SK-N-SH treated with all-trans-retinoic acid at 6 μM for 48 hours (cell line): Measurements from ENCODE around the gene KIF26A.

ENCODE experiments used
- ATAC-seq: fragments of 200-7000 bp; cut with Tn5 transposase; 3 replicates; pipeline ENCODE4 v1.9.1; 2020; ENCODE audit warnings: mild to moderate bottlenecking, moderate library complexity
- ARNTL ChIP-seq: fragments of 450-650 bp; formaldehyde crosslinking; IDR thresholded peaks from 2 replicates; pipeline ENCODE4 v1.5.0; 2020; ENCODE audit warnings: low read depth, mild to moderate bottlenecking, moderate library complexity, borderline replicate concordance
- BACH2 ChIP-seq: fragments of 250-450 bp; sonication (Bioruptor Pico); IDR thresholded peaks from 2 replicates; pipeline ENCODE4 v1.9.0; 2021; ENCODE audit warnings: mild to moderate bottlenecking, borderline replicate concordance
- CSDC2 ChIP-seq: fragments of 250-450 bp; sonication (Bioruptor Pico); IDR thresholded peaks from 2 replicates; pipeline ENCODE4 v1.5.0; 2020; ENCODE audit warnings: mild to moderate bottlenecking, moderate library complexity
- CSRNP3 ChIP-seq: fragments of 250-450 bp; sonication (Bioruptor Pico); IDR thresholded peaks from 2 replicates; pipeline ENCODE4 v1.5.1; 2021; ENCODE audit warnings: mild to moderate bottlenecking, moderate library complexity
- ESRRG ChIP-seq: fragments of 250-450 bp; sonication (Bioruptor Pico); IDR thresholded peaks from 2 replicates; pipeline ENCODE4 v1.6.1; 2021; ENCODE audit warnings: mild to moderate bottlenecking
- GLIS3 ChIP-seq: fragments of 250-450 bp; sonication (Bioruptor Pico); IDR thresholded peaks from 2 replicates; pipeline ENCODE4 v1.5.0; 2020; ENCODE audit warnings: mild to moderate bottlenecking, moderate library complexity
- OSR1 ChIP-seq: fragments of 250-450 bp; sonication (Bioruptor Pico); IDR thresholded peaks from 2 replicates; pipeline ENCODE4 v1.8.0; 2022; ENCODE audit warnings: moderate library complexity, mild to moderate bottlenecking, inconsistent platforms
- PATZ1 ChIP-seq: fragments of 250-450 bp; sonication (Bioruptor Pico); IDR thresholded peaks from 2 replicates; pipeline ENCODE4 v1.8.0; 2020; ENCODE audit warnings: mild to moderate bottlenecking, moderate library complexity, borderline replicate concordance
- POU6F1 ChIP-seq: fragments of 250-450 bp; sonication (Bioruptor Pico); IDR thresholded peaks from 2 replicates; pipeline ENCODE4 v1.8.0; 2021; ENCODE audit warnings: low read depth, mild to moderate bottlenecking, moderate library complexity, borderline replicate concordance
- PPARA ChIP-seq: fragments of 250-450 bp; sonication (Bioruptor Pico); IDR thresholded peaks from 2 replicates; pipeline ENCODE4 v1.5.0; 2020; ENCODE audit warnings: mild to moderate bottlenecking, borderline replicate concordance
- RARB ChIP-seq: fragments of 250-450 bp; sonication (Bioruptor Pico); IDR thresholded peaks from 2 replicates; pipeline ENCODE4 v1.8.0; 2021; ENCODE audit warnings: mild to moderate bottlenecking, moderate library complexity
- SNAI2 ChIP-seq: fragments of 250-450 bp; sonication (Bioruptor Pico); IDR thresholded peaks from 2 replicates; pipeline ENCODE4 v1.5.0; 2020; ENCODE audit warnings: mild to moderate bottlenecking, moderate library complexity
- TCF4 ChIP-seq: fragments of 250-450 bp; sonication (Bioruptor Pico); IDR thresholded peaks from 2 replicates; pipeline ENCODE4 v1.8.0; 2021; ENCODE audit warnings: mild to moderate bottlenecking, moderate library complexity, borderline replicate concordance
- TOX ChIP-seq: fragments of 250-450 bp; sonication (Bioruptor Pico); IDR thresholded peaks from 2 replicates; pipeline ENCODE4 v1.8.0; 2021; ENCODE audit warnings: mild to moderate bottlenecking, moderate library complexity, borderline replicate concordance
- ZC3H10 ChIP-seq: fragments of 250-450 bp; sonication (Bioruptor Pico); IDR thresholded peaks from 2 replicates; pipeline ENCODE4 v1.5.1; 2021; ENCODE audit warnings: mild to moderate bottlenecking, moderate library complexity
- ZFP3 ChIP-seq: fragments of 250-450 bp; sonication (Bioruptor Pico); IDR thresholded peaks from 2 replicates; pipeline ENCODE4 v1.5.0; 2020; ENCODE audit warnings: mild to moderate bottlenecking, moderate library complexity
- ZFP30 ChIP-seq: fragments of 450-650 bp; formaldehyde crosslinking; IDR thresholded peaks from 2 replicates; pipeline ENCODE4 v1.5.0; 2022; ENCODE audit warnings: mild to moderate bottlenecking, moderate library complexity
- ZNF70 ChIP-seq: fragments of 450-650 bp; formaldehyde crosslinking; IDR thresholded peaks from 2 replicates; pipeline ENCODE4 v1.5.0; 2020; ENCODE audit warnings: mild to moderate bottlenecking, moderate library complexity
- ZNF8 ChIP-seq: fragments of 450-650 bp; formaldehyde crosslinking; IDR thresholded peaks from 2 replicates; pipeline ENCODE4 v1.5.0; 2020; ENCODE audit warnings: mild to moderate bottlenecking, moderate library complexity
- TF ChIP-seq, protein P1 (sequence below): fragments of 250-450 bp; sonication (Bioruptor Pico); IDR thresholded peaks from 2 replicates; pipeline ENCODE4 v1.5.1; 2020; ENCODE audit warnings: low read depth, mild to moderate bottlenecking, moderate library complexity

The KIF26A gene

GRCh38 chr14:104226421-104227383 is 88.3 kb downstream of the KIF26A start:
- ATAC-seq, result no peak
- TF ChIP-seq TCF4, result no peak
- no peak for TF ChIP-seq RARB (CRISPR knock-in tag)
- TF ChIP-seq ARNTL (CRISPR knock-in tag), result no peak
- TF ChIP-seq ESRRG (CRISPR knock-in tag), result no peak
- TF ChIP-seq ZFP30, result no peak
- TF ChIP-seq, all 23 proteins: peak for 0

- no peak for TF ChIP-seq ZFP30
- no peak for TF ChIP-seq PATZ1
- TF ChIP-seq ZC3H10, result no peak
- no peak for TF ChIP-seq ZNF8 (CRISPR knock-in tag)
- TF ChIP-seq, protein P1, sequence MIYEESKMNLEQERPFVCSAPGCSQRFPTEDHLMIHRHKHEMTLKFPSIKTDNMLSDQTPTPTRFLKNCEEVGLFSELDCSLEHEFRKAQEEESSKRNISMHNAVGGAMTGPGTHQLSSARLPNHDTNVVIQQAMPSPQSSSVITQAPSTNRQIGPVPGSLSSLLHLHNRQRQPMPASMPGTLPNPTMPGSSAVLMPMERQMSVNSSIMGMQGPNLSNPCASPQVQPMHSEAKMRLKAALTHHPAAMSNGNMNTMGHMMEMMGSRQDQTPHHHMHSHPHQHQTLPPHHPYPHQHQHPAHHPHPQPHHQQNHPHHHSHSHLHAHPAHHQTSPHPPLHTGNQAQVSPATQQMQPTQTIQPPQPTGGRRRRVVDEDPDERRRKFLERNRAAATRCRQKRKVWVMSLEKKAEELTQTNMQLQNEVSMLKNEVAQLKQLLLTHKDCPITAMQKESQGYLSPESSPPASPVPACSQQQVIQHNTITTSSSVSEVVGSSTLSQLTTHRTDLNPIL, result no peak
- TF ChIP-seq RARB (CRISPR knock-in tag), result no peak
- no peak for TF ChIP-seq CSDC2 (CRISPR knock-in tag)
- TF ChIP-seq TOX (CRISPR knock-in tag), result no peak
- no peak for TF ChIP-seq ARNTL (CRISPR knock-in tag)
- no peak for TF ChIP-seq GLIS3 (CRISPR knock-in tag)
- no peak for ATAC-seq
These were observed 89.4 kb downstream of the KIF26A start for GRCh38 chr14:104227806-104228205.

GRCh38 chr14:104228221-104228620 is 89.8 kb downstream of the KIF26A start:
- ATAC-seq, result no peak
- TF ChIP-seq SNAI2 (no peak), ESRRG (CRISPR knock-in tag) (no peak), ARNTL (CRISPR knock-in tag) (no peak), POU6F1 (CRISPR knock-in tag) (no peak), OSR1 (CRISPR knock-in tag) (no peak), TCF4 (no peak), GLIS3 (CRISPR knock-in tag) (no peak), BACH2 (CRISPR knock-in tag) (no peak), CSDC2 (CRISPR knock-in tag) (no peak), PPARA (CRISPR knock-in tag) (no peak), ZNF70 (CRISPR knock-in tag) (no peak), RARB (CRISPR knock-in tag) (no peak)
- TF ChIP-seq, protein P1, result no peak

- ATAC-seq, result no peak
- TF ChIP-seq ARNTL (CRISPR knock-in tag) (no peak), ESRRG (CRISPR knock-in tag) (no peak), POU6F1 (CRISPR knock-in tag) (no peak), ZFP30 (no peak), TCF4 (no peak), SNAI2 (no peak), ZNF70 (CRISPR knock-in tag) (no peak), CSRNP3 (no peak), ZFP3 (no peak), ZNF8 (CRISPR knock-in tag) (no peak), BACH2 (CRISPR knock-in tag) (no peak), OSR1 (CRISPR knock-in tag) (no peak), ZC3H10 (no peak), TOX (CRISPR knock-in tag) (no peak), CSDC2 (CRISPR knock-in tag) (no peak), PPARA (CRISPR knock-in tag) (no peak), RARB (CRISPR knock-in tag) (no peak)
- TF ChIP-seq, protein P1, result no peak
These were observed 90.5 kb downstream of the KIF26A start for GRCh38 chr14:104228716-104229533.
